Measurements from ENCODE around the gene CD53.
"Not testable (repeated sequence)": the region's sequence is repeated elsewhere in the genome, so short reads cannot be mapped to it uniquely, and the experiment has no call there.

The CD53 gene

GRCh38 chr1:110927484-110928075 is 54.6 kb downstream of the CD53 start:
- Histone ChIP-seq H3K27ac (ENCODE audit: low read depth, low read length) (no peak overlapping the region), H3K9ac (ENCODE audit: low read length) (no peak overlapping the region), H3K36me3 (ENCODE audit: insufficient read depth, low read length) (no peaks in the 10 kb centered on the region), H3K9me3 (ENCODE audit: low read length) (no peaks in the 10 kb centered on the region), H3K4me3 (ENCODE audit: low read depth in 1 of 2, low read length in 2 of 2) (no peak overlapping the region), H3K4me1 (ENCODE audit: insufficient read depth, low read length) (no peaks in the 10 kb centered on the region), H3K27me3 (ENCODE audit: control insufficient read depth in 1 of 2, insufficient read depth in 2 of 2, low read length in 2 of 2) (no peaks in the 10 kb centered on the region)

- Histone ChIP-seq H3K9me3 (ENCODE audit: low read length) (no peaks in the 10 kb centered on the region), H3K9ac (ENCODE audit: low read length) (no peak overlapping the region), H3K27ac (ENCODE audit: low read depth, low read length) (no peak overlapping the region), H3K4me3 (ENCODE audit: low read depth in 1 of 2, low read length in 2 of 2) (no peak overlapping the region), H3K36me3 (ENCODE audit: insufficient read depth, low read length) (no peaks in the 10 kb centered on the region), H3K27me3 (ENCODE audit: control insufficient read depth in 1 of 2, insufficient read depth in 2 of 2, low read length in 2 of 2) (no peaks in the 10 kb centered on the region), H3K4me1 (ENCODE audit: insufficient read depth, low read length) (no peaks in the 10 kb centered on the region)
These were observed 55.2 kb downstream of the CD53 start for GRCh38 chr1:110928191-110928590.

- Histone ChIP-seq H3K36me3 (ENCODE audit: insufficient read depth, low read length) (no peaks in the 10 kb centered on the region), H3K4me1 (ENCODE audit: insufficient read depth, low read length) (no peaks in the 10 kb centered on the region), H3K9ac (ENCODE audit: low read length) (no peak overlapping the region), H3K27me3 (ENCODE audit: control insufficient read depth in 1 of 2, insufficient read depth in 2 of 2, low read length in 2 of 2) (no peaks in the 10 kb centered on the region), H3K4me3 (ENCODE audit: low read depth in 1 of 2, low read length in 2 of 2) (no peak overlapping the region), H3K9me3 (ENCODE audit: low read length) (no peaks in the 10 kb centered on the region), H3K27ac (ENCODE audit: low read depth, low read length) (no peak overlapping the region)
These were observed 56.0 kb downstream of the CD53 start for GRCh38 chr1:110928904-110929303.

GRCh38 chr1:110931097-110931496 is 58.1 kb downstream of the CD53 start:
- not testable (repeated sequence) for H3K4me1 ChIP-seq (ENCODE audit: insufficient read depth, low read length); H3K36me3 ChIP-seq (ENCODE audit: insufficient read depth, low read length); H3K9ac ChIP-seq (ENCODE audit: low read length); H3K27me3 ChIP-seq (ENCODE audit: control insufficient read depth in 1 of 2, insufficient read depth in 2 of 2, low read length in 2 of 2); H3K27ac ChIP-seq (ENCODE audit: low read depth, low read length); H3K4me3 ChIP-seq (ENCODE audit: low read depth in 1 of 2, low read length in 2 of 2); H3K9me3 ChIP-seq (ENCODE audit: low read length)

GRCh38 chr1:110936567-110936966 is 63.6 kb downstream of the CD53 start:
- H3K27me3 ChIP-seq (ENCODE audit: control insufficient read depth in 1 of 2, insufficient read depth in 2 of 2, low read length in 2 of 2), result no peaks in the 10 kb centered on the region
- H3K9me3 ChIP-seq (ENCODE audit: low read length), result no peaks in the 10 kb centered on the region
- H3K4me3 ChIP-seq (ENCODE audit: low read depth in 1 of 2, low read length in 2 of 2), result no peak overlapping the region
- no peak overlapping the region for H3K9ac ChIP-seq (ENCODE audit: low read length)
- no peaks in the 10 kb centered on the region for H3K4me1 ChIP-seq (ENCODE audit: insufficient read depth, low read length)
- no peak overlapping the region for H3K27ac ChIP-seq (ENCODE audit: low read depth, low read length)
- no peaks in the 10 kb centered on the region for H3K36me3 ChIP-seq (ENCODE audit: insufficient read depth, low read length)

GRCh38 chr1:110944806-110945205 is 71.9 kb downstream of the CD53 start:
- H3K9me3 ChIP-seq (ENCODE audit: low read length), result no peaks in the 10 kb centered on the region
- no peak overlapping the region for H3K4me3 ChIP-seq (ENCODE audit: low read depth in 1 of 2, low read length in 2 of 2)
- no peak overlapping the region for H3K9ac ChIP-seq (ENCODE audit: low read length)
- H3K4me1 ChIP-seq (ENCODE audit: insufficient read depth, low read length), result no peaks in the 10 kb centered on the region
- no peaks in the 10 kb centered on the region for H3K36me3 ChIP-seq (ENCODE audit: insufficient read depth, low read length)
- no peaks in the 10 kb centered on the region for H3K27me3 ChIP-seq (ENCODE audit: control insufficient read depth in 1 of 2, insufficient read depth in 2 of 2, low read length in 2 of 2)
- H3K27ac ChIP-seq (ENCODE audit: low read depth, low read length), result no peak overlapping the region

- no peaks in the 10 kb centered on the region for H3K4me1 ChIP-seq (ENCODE audit: insufficient read depth, low read length)
- no peak overlapping the region for H3K9ac ChIP-seq (ENCODE audit: low read length)
- H3K36me3 ChIP-seq (ENCODE audit: insufficient read depth, low read length), result no peaks in the 10 kb centered on the region
- no peak overlapping the region for H3K4me3 ChIP-seq (ENCODE audit: low read depth in 1 of 2, low read length in 2 of 2)
- no peaks in the 10 kb centered on the region for H3K27me3 ChIP-seq (ENCODE audit: control insufficient read depth in 1 of 2, insufficient read depth in 2 of 2, low read length in 2 of 2)
- H3K9me3 ChIP-seq (ENCODE audit: low read length), result no peaks in the 10 kb centered on the region
- H3K27ac ChIP-seq (ENCODE audit: low read depth, low read length), result no peak overlapping the region
These were observed 72.7 kb downstream of the CD53 start for GRCh38 chr1:110945626-110946025.

- H3K9ac ChIP-seq (ENCODE audit: low read length), result no peak overlapping the region
- H3K27ac ChIP-seq (ENCODE audit: low read depth, low read length), result no peak overlapping the region
- no peaks in the 10 kb centered on the region for H3K27me3 ChIP-seq (ENCODE audit: control insufficient read depth in 1 of 2, insufficient read depth in 2 of 2, low read length in 2 of 2)
- peaks cover 3% of the 10 kb centered on the region for H3K9me3 ChIP-seq (ENCODE audit: low read length)
- H3K4me3 ChIP-seq (ENCODE audit: low read depth in 1 of 2, low read length in 2 of 2), result no peak overlapping the region
- H3K4me1 ChIP-seq (ENCODE audit: insufficient read depth, low read length), result no peaks in the 10 kb centered on the region
- peaks cover 8% of the 10 kb centered on the region for H3K36me3 ChIP-seq (ENCODE audit: insufficient read depth, low read length)
These were observed 75.3 kb downstream of the CD53 start for GRCh38 chr1:110948038-110948810.

Data from muscle layer of colon (tissue), 2 donors.